ENCODE data around the gene AOC2.

DNA sequence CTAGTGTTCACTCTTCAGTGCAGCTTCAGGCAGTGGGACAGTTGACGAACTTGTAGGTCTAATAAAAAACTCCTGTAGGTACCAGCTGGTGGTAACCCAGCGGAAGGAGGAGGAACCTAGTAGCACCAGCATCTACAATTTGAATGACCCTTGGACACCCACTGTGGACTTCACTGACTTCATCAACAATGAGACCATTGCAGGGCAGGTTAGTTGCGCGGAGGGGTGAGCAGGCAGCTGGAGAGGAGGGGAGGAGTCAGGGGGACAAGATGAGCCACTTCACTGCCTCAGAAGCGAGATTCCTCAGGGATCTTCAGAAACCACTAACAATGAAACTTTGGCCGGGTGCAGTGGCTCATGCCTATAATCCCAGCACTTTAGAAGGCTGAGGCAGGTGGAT, 28.9 kb downstream of the AOC2 start:
- TF ChIP-seq, protein P1, sequence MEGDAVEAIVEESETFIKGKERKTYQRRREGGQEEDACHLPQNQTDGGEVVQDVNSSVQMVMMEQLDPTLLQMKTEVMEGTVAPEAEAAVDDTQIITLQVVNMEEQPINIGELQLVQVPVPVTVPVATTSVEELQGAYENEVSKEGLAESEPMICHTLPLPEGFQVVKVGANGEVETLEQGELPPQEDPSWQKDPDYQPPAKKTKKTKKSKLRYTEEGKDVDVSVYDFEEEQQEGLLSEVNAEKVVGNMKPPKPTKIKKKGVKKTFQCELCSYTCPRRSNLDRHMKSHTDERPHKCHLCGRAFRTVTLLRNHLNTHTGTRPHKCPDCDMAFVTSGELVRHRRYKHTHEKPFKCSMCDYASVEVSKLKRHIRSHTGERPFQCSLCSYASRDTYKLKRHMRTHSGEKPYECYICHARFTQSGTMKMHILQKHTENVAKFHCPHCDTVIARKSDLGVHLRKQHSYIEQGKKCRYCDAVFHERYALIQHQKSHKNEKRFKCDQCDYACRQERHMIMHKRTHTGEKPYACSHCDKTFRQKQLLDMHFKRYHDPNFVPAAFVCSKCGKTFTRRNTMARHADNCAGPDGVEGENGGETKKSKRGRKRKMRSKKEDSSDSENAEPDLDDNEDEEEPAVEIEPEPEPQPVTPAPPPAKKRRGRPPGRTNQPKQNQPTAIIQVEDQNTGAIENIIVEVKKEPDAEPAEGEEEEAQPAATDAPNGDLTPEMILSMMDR (IDR thresholded peaks at IDR 0.05; ENCODE audit: control extremely low read depth in 1 of 3, insufficient read depth in 1 of 3, low read depth in 1 of 3, low read length in 3 of 3), result no peak
- TF ChIP-seq POLR2AphosphoS5 (IDR thresholded peaks at IDR 0.05; ENCODE audit: low read depth, low read length) (no peak), MAFK (IDR thresholded peaks at IDR 0.05; ENCODE audit: low read depth, low read length) (no peak), BRCA1 (IDR thresholded peaks at IDR 0.05; ENCODE audit: low read depth, low read length) (no peak), EP300 (IDR thresholded peaks at IDR 0.05; ENCODE audit: borderline replicate concordance in 1 of 2, low read depth in 2 of 2, low read length in 2 of 2) (no peak), POLR2A (IDR thresholded peaks at IDR 0.05; ENCODE audit: control extremely low read depth in 1 of 2, low read depth in 2 of 2, low read length in 2 of 2) (no peak), CHD2 (IDR thresholded peaks at IDR 0.05; ENCODE audit: low read length) (no peak), ZNF274 (IDR thresholded peaks at IDR 0.05; ENCODE audit: borderline replicate concordance, extremely low read depth, low read length) (no peak), RNF2 (IDR thresholded peaks at IDR 0.05; ENCODE audit: borderline replicate concordance, low read depth, low read length, missing control alignments, poor library complexity, severe bottlenecking) (no peak), YY1 (IDR thresholded peaks at IDR 0.05; ENCODE audit: low read depth, low read length) (no peak), TAF1 (IDR thresholded peaks at IDR 0.05; ENCODE audit: low read depth, low read length) (no peak), JUND (IDR thresholded peaks at IDR 0.05; ENCODE audit: low read length) (no peak)
- TF ChIP-seq, protein P2, sequence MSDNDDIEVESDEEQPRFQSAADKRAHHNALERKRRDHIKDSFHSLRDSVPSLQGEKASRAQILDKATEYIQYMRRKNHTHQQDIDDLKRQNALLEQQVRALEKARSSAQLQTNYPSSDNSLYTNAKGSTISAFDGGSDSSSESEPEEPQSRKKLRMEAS (IDR thresholded peaks at IDR 0.05), result no peak
